H1 (cell line): ENCODE results near the gene FARS2. TPM values are rescaled to one million over a fixed set of nuclear protein-coding genes. Genes with fewer than 3 reads are reported as not detected.

ENCODE experiments used
- CTCF ChIA-PET: fragments of 300-600 bp; sonication (Branson Sonifier 250); formaldehyde crosslinking; loops from one replicate; lab custom pipeline; 2021; ENCODE audit not compliant: partially characterized antibody; lab: Charles Lee
- POLR2A ChIA-PET: fragments of 300-600 bp; sonication (Branson Sonifier 250); formaldehyde crosslinking; loops from one replicate; lab custom pipeline; 2021; ENCODE audit warnings: inconsistent platforms; ENCODE audit not compliant: partially characterized antibody; lab: Charles Lee
- DNase-seq, 2 experiments: peaks; one replicate each; pipeline versions ENCODE4 v3.0.0 to v3.0.0-alpha.2; 2010 to 2022; ENCODE audit warnings: low spot score in 2 of 2, low read depth in 1 of 2, mixed read lengths in 1 of 2
- FAIRE-seq: peaks from 2 replicates; lab custom pipeline; 2011; peaks lifted over from hg19 to GRCh38; lab: Jason Lieb, UNC
- H2AFZ ChIP-seq: 2 replicates; pipeline ENCODE4 v1.8.1; 2012; ENCODE audit warnings: low read length, inconsistent platforms
- H2AK5ac ChIP-seq: 2 replicates; pipeline ENCODE4 v1.6.1; 2013; ENCODE audit warnings: low read depth, low read length
- H2BK120ac ChIP-seq: replicated peaks from 2 replicates; pipeline ENCODE3; 2013; ENCODE audit warnings: low read depth, low read length, inconsistent platforms
- H2BK12ac ChIP-seq: 2 replicates; pipeline ENCODE4 v1.6.1; 2013; ENCODE audit warnings: low read depth, low read length
- H2BK15ac ChIP-seq: 2 replicates; pipeline ENCODE4 v1.6.1; 2013; ENCODE audit warnings: low read length
- H2BK20ac ChIP-seq: 2 replicates; pipeline ENCODE4 v1.6.1; 2013; ENCODE audit warnings: low read length
- H2BK5ac ChIP-seq: 2 replicates; pipeline ENCODE4 v1.6.1; 2013; ENCODE audit warnings: low read depth, low read length
- H3K14ac ChIP-seq: 2 replicates; pipeline ENCODE4 v1.6.1; 2013; ENCODE audit warnings: inconsistent platforms; ENCODE audit not compliant: insufficient read length
- H3K18ac ChIP-seq: 2 replicates; pipeline ENCODE4 v1.6.1; 2013; ENCODE audit warnings: low read length; ENCODE audit errors: extremely low read depth
- H3K23ac ChIP-seq: 2 replicates; pipeline ENCODE4 v1.6.1; 2013; ENCODE audit warnings: inconsistent platforms; ENCODE audit not compliant: insufficient read length
- H3K23me2 ChIP-seq: 2 replicates; pipeline ENCODE4 v1.6.1; 2013; ENCODE audit warnings: low read depth, low read length
- H3K27ac ChIP-seq: 2 replicates; pipeline ENCODE4 v1.6.1; 2011; ENCODE audit warnings: low read depth, low read length, inconsistent platforms
- H3K27me3 ChIP-seq, 4 experiments: replicated peaks in 1 of 4; 1 replicate in 1 of 4; 2 replicates in 3 of 4; pipeline versions ENCODE4 v1.6.1 to v1.8.1; 2011 to 2013; ENCODE audit warnings: low read length in 3 of 4, mild to moderate bottlenecking in 3 of 4, inconsistent platforms in 2 of 4, mixed read lengths in 2 of 4, moderate library complexity in 1 of 4; ENCODE audit not compliant: control insufficient read depth in 3 of 4, insufficient read depth in 3 of 4; ENCODE audit errors: extremely low read depth in 1 of 4
- H3K36me3 ChIP-seq, 4 experiments: 2 replicates each; pipeline versions ENCODE4 v1.6.1 to v1.8.1; 2011 to 2013; ENCODE audit warnings: mild to moderate bottlenecking in 4 of 4, low read length in 3 of 4, moderate library complexity in 2 of 4, control low read depth in 1 of 4, inconsistent platforms in 1 of 4; ENCODE audit not compliant: insufficient read depth in 4 of 4, control insufficient read depth in 2 of 4
- H3K4ac ChIP-seq: replicated peaks from 2 replicates; pipeline ENCODE3; 2013; ENCODE audit warnings: low read length, low read depth, mixed read lengths, inconsistent platforms; ENCODE audit not compliant: insufficient read length
- H3K4me1 ChIP-seq, 4 experiments: replicated peaks in 1 of 4; 1 replicate in 1 of 4; 2 replicates in 3 of 4; pipeline versions ENCODE4 v1.6.1 to v1.8.1; 2011 to 2013; ENCODE audit warnings: low read length in 3 of 4, inconsistent platforms in 2 of 4, mixed read lengths in 1 of 4; ENCODE audit not compliant: insufficient read depth in 4 of 4, control insufficient read depth in 3 of 4
- H3K4me2 ChIP-seq, 2 experiments: 2 replicates each; pipeline versions ENCODE4 v1.6.1 to v1.8.1; 2011 to 2013; ENCODE audit warnings: low read depth in 2 of 2, low read length in 2 of 2, control low read depth in 1 of 2, inconsistent platforms in 1 of 2, mild to moderate bottlenecking in 1 of 2; ENCODE audit not compliant: insufficient read depth in 1 of 2
- H3K4me3 ChIP-seq, 4 experiments: fragments of 200-600, 300-600 bp in 1 of 4; sonication (generic), shearing (Covaris generic), sonication (Bioruptor Twin) in 1 of 4; 2 replicates each; pipeline versions ENCODE4 v1.5.1 to v1.8.1; 2011 to 2016; ENCODE audit warnings: low read length in 4 of 4, low read depth in 3 of 4, control low read depth in 2 of 4, inconsistent platforms in 2 of 4, mild to moderate bottlenecking in 2 of 4, mixed read lengths in 1 of 4, moderate library complexity in 1 of 4; ENCODE audit not compliant: insufficient read depth in 2 of 4; ENCODE audit errors: extremely low read depth in 1 of 4
- H3K56ac ChIP-seq: replicated peaks from 2 replicates; pipeline ENCODE3; 2013; ENCODE audit warnings: low read depth, mild to moderate bottlenecking, mixed read lengths, low read length, inconsistent platforms; ENCODE audit not compliant: insufficient read length
- H3K79me1 ChIP-seq: 2 replicates; pipeline ENCODE4 v1.6.1; 2013; ENCODE audit warnings: low read depth, low read length, control low read depth
- H3K79me2 ChIP-seq, 2 experiments: 2 replicates each; pipeline versions ENCODE4 v1.6.1 to v1.8.1; 2012 to 2013; ENCODE audit warnings: low read length in 2 of 2, mild to moderate bottlenecking in 2 of 2, inconsistent platforms in 1 of 2; ENCODE audit not compliant: insufficient read depth in 2 of 2, control insufficient read depth in 1 of 2
- H3K9ac ChIP-seq, 4 experiments: replicated peaks in 1 of 4; 1 replicate in 1 of 4; 2 replicates in 3 of 4; pipeline versions ENCODE4 v1.6.1 to v1.8.1; 2011 to 2013; ENCODE audit warnings: low read depth in 3 of 4, low read length in 3 of 4, control low read depth in 2 of 4, mild to moderate bottlenecking in 2 of 4, moderate library complexity in 2 of 4, inconsistent platforms in 1 of 4; ENCODE audit errors: extremely low read depth in 1 of 4
- H3K9me3 ChIP-seq, 2 experiments: 2 replicates each; pipeline versions ENCODE4 v1.6.1 to v1.8.1; 2012 to 2013; ENCODE audit warnings: mild to moderate bottlenecking in 2 of 2, moderate library complexity in 2 of 2, control low read depth in 1 of 2, inconsistent platforms in 1 of 2, low read depth in 1 of 2, low read length in 1 of 2, mixed read lengths in 1 of 2; ENCODE audit not compliant: insufficient read depth in 2 of 2
- H4K20me1 ChIP-seq, 2 experiments: replicated peaks in 1 of 2; 2 replicates each; pipeline versions ENCODE3 to v1.8.1; 2011 to 2013; ENCODE audit warnings: inconsistent platforms in 2 of 2, low read length in 2 of 2, mild to moderate bottlenecking in 1 of 2; ENCODE audit not compliant: insufficient read depth in 2 of 2, control insufficient read depth in 1 of 2
- H4K5ac ChIP-seq: 2 replicates; pipeline ENCODE4 v1.6.1; 2013; ENCODE audit warnings: low read length, low read depth, mixed read lengths, inconsistent platforms; ENCODE audit not compliant: insufficient read length
- H4K8ac ChIP-seq: 2 replicates; pipeline ENCODE4 v1.8.0; 2013; ENCODE audit warnings: mild to moderate bottlenecking, moderate library complexity, low read length, inconsistent platforms; ENCODE audit not compliant: insufficient read depth; ENCODE audit errors: extremely low read depth
- H4K91ac ChIP-seq: replicated peaks from 2 replicates; pipeline ENCODE3; 2013; ENCODE audit warnings: low read length, mixed read lengths, inconsistent platforms; ENCODE audit not compliant: insufficient read length
- ASH2L ChIP-seq: fragments of 200-600, 300-600 bp; sonication (generic); IDR thresholded peaks from one replicate; pipeline ENCODE4 v1.7.1; 2017; ENCODE audit warnings: low read length
- CEBPB ChIP-seq: IDR thresholded peaks from 2 replicates; pipeline ENCODE4 v1.6.1; 2012; ENCODE audit warnings: low read depth, low read length
- CTBP2 ChIP-seq: IDR thresholded peaks from 2 replicates; pipeline ENCODE4 v1.7.0; 2011; ENCODE audit warnings: borderline replicate concordance, mild to moderate bottlenecking, moderate library complexity, mixed read lengths, low read length; ENCODE audit not compliant: insufficient read depth, insufficient read length
- EP300 ChIP-seq, 2 experiments: IDR thresholded peaks; 1 replicate in 1 of 2; 2 replicates in 1 of 2; pipeline ENCODE4 v1.6.1; 2011 to 2012; ENCODE audit warnings: low read depth in 2 of 2, low read length in 2 of 2, mild to moderate bottlenecking in 2 of 2, borderline replicate concordance in 1 of 2, inconsistent platforms in 1 of 2, moderate library complexity in 1 of 2
- FOSL1 ChIP-seq: IDR thresholded peaks from 2 replicates; pipeline ENCODE4 v1.6.1; 2011; ENCODE audit warnings: mild to moderate bottlenecking, low read depth, low read length, moderate library complexity; ENCODE audit not compliant: insufficient read depth
- GTF2F1 ChIP-seq: IDR thresholded peaks from 2 replicates; pipeline ENCODE4 v1.6.1; 2012; ENCODE audit warnings: low read depth, low read length, improper control_type of control experiment, borderline replicate concordance
- POLR2A ChIP-seq, 2 experiments: IDR thresholded peaks; 1 replicate in 1 of 2; 2 replicates in 1 of 2; pipeline ENCODE4 v1.6.1; 2011; ENCODE audit warnings: low read depth in 2 of 2, low read length in 2 of 2, mild to moderate bottlenecking in 2 of 2; ENCODE audit errors: control extremely low read depth in 1 of 2
- POLR2AphosphoS5 ChIP-seq: IDR thresholded peaks from 2 replicates; pipeline ENCODE4 v1.6.1; 2011; ENCODE audit warnings: low read depth, low read length
- RBBP5 ChIP-seq: IDR thresholded peaks from 2 replicates; pipeline ENCODE4 v1.7.1; 2012; ENCODE audit warnings: low read depth, mild to moderate bottlenecking, inconsistent platforms, low read length, moderate library complexity, borderline replicate concordance
- SAP30 ChIP-seq: fragments of 300-600 bp; sonication (generic); IDR thresholded peaks from 2 replicates; pipeline ENCODE4 v1.7.1; 2012; ENCODE audit warnings: low read length, moderate library complexity, mild to moderate bottlenecking, inconsistent platforms; ENCODE audit not compliant: insufficient read depth, insufficient replicate concordance
- SIRT6 ChIP-seq: IDR thresholded peaks from one replicate; pipeline ENCODE4 v1.7.1; 2012; ENCODE audit warnings: low read length, inconsistent platforms
- TAF1 ChIP-seq: IDR thresholded peaks from 2 replicates; pipeline ENCODE4 v1.6.1; 2011; ENCODE audit warnings: mild to moderate bottlenecking, low read depth, low read length
- WGBS, 2 experiments: shearing (Covaris generic) in 1 of 2; methylation state at CpG; one replicate each; pipeline versions ENCODE4 v1.1.6 to v1.1.7; 2013 to 2015; ENCODE audit warnings: low lambda C conversion rate in 2 of 2, mixed read lengths in 2 of 2, inconsistent platforms in 1 of 2, low coverage in 1 of 2, missing lambda C conversion rate in 1 of 2; ENCODE audit not compliant: insufficient replicate concordance in 2 of 2, insufficient coverage in 1 of 2, insufficient read length in 1 of 2; ENCODE audit errors: extremely low coverage in 1 of 2, missing lambda C conversion rate in 1 of 2; 5-methylcytosine and 5-hydroxymethylcytosine counted together
- polyA plus RNA-seq, 7 experiments: library from polyadenylated mRNA; depleted of rRNA in 3 of 7; stranded (reverse) in 5 of 7; unstranded in 2 of 7; fragments of >200 nt in 5 of 7; fragments of 200-250 nt in 2 of 7; gene quantifications; 1 replicate in 5 of 7; 2 replicates in 1 of 7; 4 replicates in 1 of 7; pipeline versions ENCODE4 v1.2.1 to v1.2.3, GENCODE V29; 2011 to 2013; ENCODE audit warnings: missing spikeins in 2 of 7, mixed read lengths in 2 of 7
- total RNA-seq: library from RNA; stranded (reverse); fragmentation: NEBNext Ultra II Directional; extraction: Animal tissue kit (Norgen Biotek cat#: 25700); gene quantifications from 2 replicates; pipeline ENCODE4 v1.2.1, GENCODE V29; 2021

Gene FARS2
- total and polyA plus RNA-seq, 2 of the 8 experiments (the other 6 are each of a cell fraction or from before 2014, with no cell fraction given): 11.7 to 14.4 TPM

DNA sequence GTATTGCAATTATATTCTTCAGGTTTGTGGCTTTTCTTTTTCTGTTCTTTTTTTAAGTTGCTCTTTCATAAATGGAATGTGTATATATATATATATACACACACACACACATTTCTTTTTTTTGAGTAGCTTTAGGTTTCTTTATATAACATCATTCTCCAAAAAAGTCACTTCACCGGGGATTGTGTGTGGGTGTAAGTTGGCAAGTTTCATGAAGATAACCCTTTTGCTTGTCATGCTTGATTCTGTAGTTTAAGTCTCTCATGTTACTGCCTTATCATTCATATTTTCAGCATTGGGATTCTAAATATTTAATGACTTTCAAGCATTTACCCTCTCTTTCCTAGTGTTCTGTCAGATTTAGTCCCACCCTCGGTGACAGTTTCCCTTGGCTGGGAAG is 181.0 kb downstream of the FARS2 start:
- WGBS, 2 experiments: 89% methylated on average over 2 of the region's 2 CpGs; no CpG with 5 or more reads in 1 of the 2 experiments
- ChIA-PET CTCF (interaction anchor here (0.6 to 1.9 kb wide), 5 partner anchors 10 to 385 kb away, joined by 3 to 5 read pairs (median 4); no protein-coding TSS in a partner anchor), POLR2A (no interaction called here)
- H3K4me3 ChIP-seq: no peak overlapping the region
- no peak overlapping the region for H2BK5ac ChIP-seq
- H3K79me2 ChIP-seq: no peaks in the 10 kb centered on the region
- H2BK15ac ChIP-seq: no peak overlapping the region
- H3K14ac ChIP-seq: no peak overlapping the region
- H2BK12ac ChIP-seq: no peak overlapping the region
- no peak overlapping the region for H2AK5ac ChIP-seq
- no peaks in the 10 kb centered on the region for H3K36me3 ChIP-seq
- H3K4me2 ChIP-seq: no peak overlapping the region
- H4K8ac ChIP-seq: no peak overlapping the region
- H3K79me1 ChIP-seq: no peaks in the 10 kb centered on the region
- no peak overlapping the region for H2BK20ac ChIP-seq
- no peak overlapping the region for H3K23ac ChIP-seq
- DNase-seq (no peak), FAIRE-seq (no peak)
- H3K23me2 ChIP-seq: 0 out of 2 replicates have a peak, but pooled peaks cover 2% of the 10 kb centered on the region
- H4K5ac ChIP-seq: no peak overlapping the region
- H2BK120ac ChIP-seq: no peak overlapping the region
- H2AFZ ChIP-seq: no peak overlapping the region
- H3K9me3 ChIP-seq: no peaks in the 10 kb centered on the region
- TF ChIP-seq SAP30 (no peak), FOSL1 (no peak), TAF1 (no peak), SIRT6 (no peak), RBBP5 (no peak), CEBPB (no peak), POLR2A (IDR thresholded peaks at IDR 0.05; ENCODE audit: control extremely low read depth in 1 of 2, low read depth in 2 of 2, low read length in 2 of 2) (no peak), EP300 (IDR thresholded peaks at IDR 0.05; ENCODE audit: borderline replicate concordance in 1 of 2, low read depth in 2 of 2, low read length in 2 of 2) (no peak), GTF2F1 (no peak), CTBP2 (no peak), ASH2L (no peak), POLR2AphosphoS5 (no peak)
- H3K18ac ChIP-seq: no peak overlapping the region
- H3K4ac ChIP-seq: no peak overlapping the region
- H3K27ac ChIP-seq: no peak overlapping the region
- no peaks in the 10 kb centered on the region for H4K20me1 ChIP-seq
- H3K9ac ChIP-seq: no peak overlapping the region
- H3K4me1 ChIP-seq: peaks cover 2 to 11% (median 7%) of the 10 kb centered on the region in 4 experiments; a peak in 5 of 7 replicates
- no peaks in the 10 kb centered on the region for H3K27me3 ChIP-seq
- no peak overlapping the region for H4K91ac ChIP-seq
- no peak overlapping the region for H3K56ac ChIP-seq
